Loucy (cell line): ENCODE measurements around the gene PEX16.

Experiments used
- H2AFZ ChIP-seq: fragments of 200-600 bp; sonication (generic); 2 replicates; pipeline ENCODE4 v1.6.0; 2016; ENCODE audit warnings: antibody characterized with exemption, mild to moderate bottlenecking, low read length, moderate library complexity
- H3F3A ChIP-seq: fragments of 200-600 bp; 2 replicates; pipeline ENCODE4 v1.6.0; 2016; ENCODE audit warnings: antibody characterized with exemption, low read depth, mild to moderate bottlenecking
- H3K27me3 ChIP-seq: fragments of 200-600 bp; sonication (generic); 2 replicates; pipeline ENCODE4 v1.6.1; 2014; ENCODE audit warnings: low read length, mild to moderate bottlenecking; ENCODE audit not compliant: insufficient read depth, poor library complexity, severe bottlenecking
- H3K36me3 ChIP-seq: fragments of 200-600 bp; sonication (generic); 2 replicates; pipeline ENCODE4 v1.6.1; 2016; ENCODE audit warnings: low read length; ENCODE audit not compliant: insufficient read depth
- H3K4me1 ChIP-seq: fragments of 200-600 bp; sonication (generic); 2 replicates; pipeline ENCODE4 v1.5.1; 2014; ENCODE audit warnings: low read length, mild to moderate bottlenecking; ENCODE audit not compliant: insufficient read depth, poor library complexity, severe bottlenecking
- H3K4me2 ChIP-seq: fragments of 200-600 bp; sonication (generic); 2 replicates; pipeline ENCODE4 v1.6.0; 2014; ENCODE audit warnings: antibody characterized with exemption, low read length, low read depth, mild to moderate bottlenecking; ENCODE audit not compliant: poor library complexity, severe bottlenecking
- H3K4me3 ChIP-seq: fragments of 200-600 bp; sonication (generic); 2 replicates; pipeline ENCODE4 v1.5.1; 2014; ENCODE audit warnings: low read length, mild to moderate bottlenecking, mixed read lengths; ENCODE audit not compliant: poor library complexity, severe bottlenecking
- H3K79me2 ChIP-seq: fragments of 200-600 bp; sonication (generic); 2 replicates; pipeline ENCODE4 v1.6.1; 2014; ENCODE audit warnings: low read length; ENCODE audit not compliant: insufficient read depth
- H3K9ac ChIP-seq: fragments of 200-600 bp; sonication (generic); 2 replicates; pipeline ENCODE4 v1.6.0; 2014; ENCODE audit warnings: mild to moderate bottlenecking, low read depth, low read length, moderate library complexity; ENCODE audit not compliant: poor library complexity, severe bottlenecking
- H3K9me2 ChIP-seq: fragments of 200-600 bp; sonication (generic); replicated peaks from 2 replicates; pipeline ENCODE4 v1.6.1; 2016; ENCODE audit warnings: low read depth, low read length, mixed read lengths
- H3K9me3 ChIP-seq: fragments of 200-600 bp; sonication (generic); 2 replicates; pipeline ENCODE4 v1.6.1; 2014; ENCODE audit warnings: mild to moderate bottlenecking, antibody characterized with exemption, low read length, low read depth; ENCODE audit not compliant: insufficient read depth
- H4K20me1 ChIP-seq: fragments of 200-600 bp; sonication (generic); 2 replicates; pipeline ENCODE4 v1.6.0; 2014; ENCODE audit warnings: antibody characterized with exemption, low read length, mild to moderate bottlenecking; ENCODE audit not compliant: insufficient read depth, poor library complexity, severe bottlenecking
- CTCF ChIP-seq: fragments of 200-600 bp; sonication (generic); conservative IDR thresholded peaks from 2 replicates; pipeline ENCODE4 v1.5.1; 2014; ENCODE audit warnings: mild to moderate bottlenecking, antibody characterized with exemption, low read length
- EZH2phosphoT487 ChIP-seq: fragments of 200-600 bp; IDR thresholded peaks from 2 replicates; pipeline ENCODE4 v1.6.1; 2018; ENCODE audit warnings: antibody characterized with exemption, mild to moderate bottlenecking, moderate library complexity, borderline replicate concordance

The PEX16 gene

GRCh38 chr11:45920531-45921477 is 3.1 kb upstream of the PEX16 start:
- Histone ChIP-seq H3K4me3 (no peak overlapping the region), H3K79me2 (peaks cover 19% of the 10 kb centered on the region), H3K4me2 (no peak overlapping the region), H4K20me1 (peaks cover 16% of the 10 kb centered on the region), H3F3A (peaks cover 3% of the 10 kb centered on the region; the same call in 1 of the 2 replicates), H3K36me3 (no peaks in the 10 kb centered on the region), H3K27me3 (no peaks in the 10 kb centered on the region), H3K9me2 (no peaks in the 10 kb centered on the region), H3K4me1 (peaks cover 27% of the 10 kb centered on the region), H3K9ac (no peak overlapping the region), H3K9me3 (no peaks in the 10 kb centered on the region), H2AFZ (no peak overlapping the region)
- no peak for TF ChIP-seq EZH2phosphoT487
- TF ChIP-seq CTCF, result no peak

- Histone ChIP-seq H3K79me2 (peaks cover 23% of the 10 kb centered on the region), H3K4me1 (peaks cover 29% of the 10 kb centered on the region), H3K27me3 (no peaks in the 10 kb centered on the region), H2AFZ (no peak overlapping the region), H3K4me3 (no peak overlapping the region), H3K9me3 (no peaks in the 10 kb centered on the region), H3F3A (peaks cover 3% of the 10 kb centered on the region; the same call in 1 of the 2 replicates), H3K9me2 (no peaks in the 10 kb centered on the region), H4K20me1 (peaks cover 22% of the 10 kb centered on the region), H3K9ac (peak overlapping the region; percentile 89), H3K4me2 (peak overlapping the region; percentile 91), H3K36me3 (peaks cover 1% of the 10 kb centered on the region; the same call in 1 of the 2 replicates)
- TF ChIP-seq EZH2phosphoT487 (no peak), CTCF (no peak)
These were observed 2.3 kb upstream of the PEX16 start for GRCh38 chr11:45919806-45920530.

GRCh38 chr11:45918962-45919675 is 1.4 kb upstream of the PEX16 start:
- peaks cover 22% of the 10 kb centered on the region for H4K20me1 ChIP-seq
- H3K9ac ChIP-seq, result peak overlapping the region; percentile 89
- H3K9me3 ChIP-seq, result no peaks in the 10 kb centered on the region
- H3K9me2 ChIP-seq, result no peaks in the 10 kb centered on the region
- peaks cover 29% of the 10 kb centered on the region for H3K4me1 ChIP-seq
- H2AFZ ChIP-seq, result peak overlapping the region; percentile 96
- H3K4me3 ChIP-seq, result peak overlapping the region; percentile 94
- peak overlapping the region; percentile 91 for H3K4me2 ChIP-seq
- peaks cover 23% of the 10 kb centered on the region for H3K79me2 ChIP-seq
- TF ChIP-seq CTCF (no peak), EZH2phosphoT487 (no peak)
- no peaks in the 10 kb centered on the region for H3K27me3 ChIP-seq
- peaks cover 3% of the 10 kb centered on the region; the same call in 1 of the 2 replicates for H3F3A ChIP-seq
- H3K36me3 ChIP-seq, result peaks cover 5% of the 10 kb centered on the region; the same call in 1 of the 2 replicates
